WTC11 (cell line): Measurements from ENCODE around the gene HOXB8. TPM values are rescaled to one million over a fixed set of nuclear protein-coding genes. Genes with fewer than 3 reads are reported as not detected.

Experiments used
- ATAC-seq: fragments of 200-7000 bp; cut with Tn5 transposase; 2 replicates; pipeline ENCODE4 v1.10.0; 2021; ENCODE audit warnings: mild to moderate bottlenecking, moderate library complexity
- CTCF ChIA-PET: fragments of 300-600 bp; sonication (Branson Sonifier 250); formaldehyde crosslinking; loops from one replicate; lab custom pipeline; 2021; ENCODE audit warnings: antibody characterized with exemption; lab: Charles Lee
- POLR2A ChIA-PET: fragments of 350-600 bp; sonication (Branson Sonifier 250); formaldehyde crosslinking; loops from one replicate; lab custom pipeline; 2021; ENCODE audit warnings: antibody characterized with exemption; lab: Charles Lee
- DNase-seq: peaks from one replicate; pipeline ENCODE4 v3.0.0; 2021; ENCODE audit warnings: low spot score
- H3K27ac Mint-ChIP-seq: 2 replicates; pipeline ENCODE4 v1.8.0; 2021; ENCODE audit warnings: mixed read lengths
- H3K27me3 Mint-ChIP-seq: 2 replicates; pipeline ENCODE4 v1.8.0; 2021; ENCODE audit warnings: low read depth, mild to moderate bottlenecking, moderate library complexity, mixed read lengths
- H3K36me3 Mint-ChIP-seq: 2 replicates; pipeline ENCODE4 v1.8.0; 2021; ENCODE audit warnings: mixed read lengths
- H3K4me1 Mint-ChIP-seq: 2 replicates; pipeline ENCODE4 v1.8.0; 2022; ENCODE audit warnings: mixed read lengths
- H3K4me3 Mint-ChIP-seq: 2 replicates; pipeline ENCODE4 v1.8.0; 2021; ENCODE audit warnings: mild to moderate bottlenecking, moderate library complexity, mixed read lengths
- H3K9me3 Mint-ChIP-seq: 2 replicates; pipeline ENCODE4 v1.8.0; 2021; ENCODE audit warnings: mixed read lengths
- CTCF ChIP-seq: fragments of 200-600 bp; IDR thresholded peaks from 2 replicates; pipeline ENCODE4 v1.8.0; 2022; ENCODE audit warnings: antibody characterized with exemption
- ELF4 ChIP-seq: sonication (generic); formaldehyde crosslinking; IDR thresholded peaks from 2 replicates; pipeline ENCODE4 v1.8.1; 2022; ENCODE audit warnings: low read depth, mild to moderate bottlenecking, moderate library complexity, missing genetic modification reagents
- ESRRA ChIP-seq: sonication (generic); formaldehyde crosslinking; IDR thresholded peaks from 2 replicates; pipeline ENCODE4 v1.8.1; 2022; ENCODE audit warnings: mild to moderate bottlenecking, missing genetic modification reagents, borderline replicate concordance
- ETV6 ChIP-seq: sonication (generic); formaldehyde crosslinking; IDR thresholded peaks from 2 replicates; pipeline ENCODE4 v1.8.1; 2022; ENCODE audit warnings: mild to moderate bottlenecking, missing genetic modification reagents
- GTF2I ChIP-seq: fragments of 250-450 bp; sonication (Bioruptor Pico); conservative IDR thresholded peaks from 2 replicates; pipeline ENCODE4 v1.4.0; 2021; ENCODE audit warnings: mild to moderate bottlenecking
- IRF2 ChIP-seq: sonication (generic); formaldehyde crosslinking; IDR thresholded peaks from 2 replicates; pipeline ENCODE4 v1.8.0; 2022; ENCODE audit warnings: low read depth, missing genetic modification reagents, borderline replicate concordance
- KAT7 ChIP-seq: sonication (generic); formaldehyde crosslinking; IDR thresholded peaks from 2 replicates; pipeline ENCODE4 v1.8.1; 2023; ENCODE audit warnings: missing genetic modification reagents, mild to moderate bottlenecking, borderline replicate concordance
- MXD4 ChIP-seq: fragments of 250-450 bp; sonication (Bioruptor Pico); IDR thresholded peaks from 2 replicates; pipeline ENCODE4 v1.8.0; 2021; ENCODE audit warnings: mild to moderate bottlenecking, moderate library complexity, borderline replicate concordance
- NFYB ChIP-seq: sonication (generic); formaldehyde crosslinking; conservative IDR thresholded peaks from 2 replicates; pipeline ENCODE4 v1.8.0; 2022; ENCODE audit warnings: low read depth, missing genetic modification reagents
- OVOL2 ChIP-seq: fragments of 250-450 bp; sonication (Bioruptor Pico); IDR thresholded peaks from 2 replicates; pipeline ENCODE4 v1.9.0; 2021; ENCODE audit warnings: mild to moderate bottlenecking, borderline replicate concordance
- PRDM15 ChIP-seq: sonication (generic); formaldehyde crosslinking; IDR thresholded peaks from 2 replicates; pipeline ENCODE4 v1.8.0; 2022; ENCODE audit warnings: missing genetic modification reagents
- PREB ChIP-seq: sonication (generic); formaldehyde crosslinking; IDR thresholded peaks from 2 replicates; pipeline ENCODE4 v1.8.1; 2022; ENCODE audit warnings: mild to moderate bottlenecking, missing genetic modification reagents, moderate library complexity, borderline replicate concordance
- RORB ChIP-seq: fragments of 250-450 bp; sonication (Bioruptor Pico); IDR thresholded peaks from 2 replicates; pipeline ENCODE4 v1.9.0; 2021; ENCODE audit warnings: mild to moderate bottlenecking
- ZBTB21 ChIP-seq: sonication (generic); formaldehyde crosslinking; IDR thresholded peaks from 2 replicates; pipeline ENCODE4 v1.8.1; 2023; ENCODE audit warnings: mild to moderate bottlenecking, missing genetic modification reagents, borderline replicate concordance
- ZNF263 ChIP-seq: sonication (generic); formaldehyde crosslinking; IDR thresholded peaks from 2 replicates; pipeline ENCODE4 v1.8.1; 2022; ENCODE audit warnings: low read depth, mild to moderate bottlenecking, moderate library complexity, missing genetic modification reagents
- ZNF317 ChIP-seq: sonication (generic); formaldehyde crosslinking; IDR thresholded peaks from 2 replicates; pipeline ENCODE4 v1.8.1; 2023; ENCODE audit warnings: low read depth, mild to moderate bottlenecking, moderate library complexity, missing genetic modification reagents, borderline replicate concordance
- total RNA-seq: library from RNA; stranded (reverse); gene quantifications from 3 replicates; pipeline ENCODE4 v1.2.3, GENCODE V29; 2021
- TF ChIP-seq, protein P1 (sequence below): sonication (generic); formaldehyde crosslinking; conservative IDR thresholded peaks from 2 replicates; pipeline ENCODE4 v1.8.1; 2022; ENCODE audit warnings: mild to moderate bottlenecking, missing genetic modification reagents
- TF ChIP-seq, protein P2 (sequence below): sonication (generic); formaldehyde crosslinking; IDR thresholded peaks from 2 replicates; pipeline ENCODE4 v1.8.1; 2022; ENCODE audit warnings: low read depth, mild to moderate bottlenecking, moderate library complexity, missing genetic modification reagents, borderline replicate concordance
- TF ChIP-seq, protein P3 (sequence below): sonication (generic); formaldehyde crosslinking; IDR thresholded peaks from 2 replicates; pipeline ENCODE4 v1.8.1; 2023; ENCODE audit warnings: mild to moderate bottlenecking, moderate library complexity, missing genetic modification reagents
- TF ChIP-seq, protein P4 (sequence below): sonication (generic); formaldehyde crosslinking; IDR thresholded peaks from 2 replicates; pipeline ENCODE4 v1.8.0; 2022; ENCODE audit warnings: mild to moderate bottlenecking, missing genetic modification reagents

The HOXB8 gene
- total RNA-seq, 1 experiment from 2014 or later, result not detected

- TF ChIP-seq ZBTB21 (CRISPR knock-in tag) (no peak), ESRRA (CRISPR knock-in tag) (no peak), PREB (CRISPR knock-in tag) (no peak), CTCF (no peak), PRDM15 (CRISPR knock-in tag) (no peak), ELF4 (CRISPR knock-in tag) (no peak), MXD4 (no peak), NFYB (no peak), IRF2 (CRISPR knock-in tag) (no peak), RORB (CRISPR knock-in tag) (no peak), ETV6 (CRISPR knock-in tag) (no peak), OVOL2 (CRISPR knock-in tag) (no peak), KAT7 (CRISPR knock-in tag) (no peak), GTF2I (CRISPR knock-in tag) (no peak), ZNF317 (no peak), ZNF263 (CRISPR knock-in tag) (no peak)
- TF ChIP-seq, protein P1, sequence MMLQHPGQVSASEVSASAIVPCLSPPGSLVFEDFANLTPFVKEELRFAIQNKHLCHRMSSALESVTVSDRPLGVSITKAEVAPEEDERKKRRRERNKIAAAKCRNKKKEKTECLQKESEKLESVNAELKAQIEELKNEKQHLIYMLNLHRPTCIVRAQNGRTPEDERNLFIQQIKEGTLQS (CRISPR knock-in tag), result no peak
- TF ChIP-seq, protein P2, sequence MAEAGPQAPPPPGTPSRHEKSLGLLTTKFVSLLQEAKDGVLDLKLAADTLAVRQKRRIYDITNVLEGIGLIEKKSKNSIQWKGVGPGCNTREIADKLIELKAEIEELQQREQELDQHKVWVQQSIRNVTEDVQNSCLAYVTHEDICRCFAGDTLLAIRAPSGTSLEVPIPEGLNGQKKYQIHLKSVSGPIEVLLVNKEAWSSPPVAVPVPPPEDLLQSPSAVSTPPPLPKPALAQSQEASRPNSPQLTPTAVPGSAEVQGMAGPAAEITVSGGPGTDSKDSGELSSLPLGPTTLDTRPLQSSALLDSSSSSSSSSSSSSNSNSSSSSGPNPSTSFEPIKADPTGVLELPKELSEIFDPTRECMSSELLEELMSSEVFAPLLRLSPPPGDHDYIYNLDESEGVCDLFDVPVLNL (CRISPR knock-in tag), result no peak
- TF ChIP-seq, protein P3, sequence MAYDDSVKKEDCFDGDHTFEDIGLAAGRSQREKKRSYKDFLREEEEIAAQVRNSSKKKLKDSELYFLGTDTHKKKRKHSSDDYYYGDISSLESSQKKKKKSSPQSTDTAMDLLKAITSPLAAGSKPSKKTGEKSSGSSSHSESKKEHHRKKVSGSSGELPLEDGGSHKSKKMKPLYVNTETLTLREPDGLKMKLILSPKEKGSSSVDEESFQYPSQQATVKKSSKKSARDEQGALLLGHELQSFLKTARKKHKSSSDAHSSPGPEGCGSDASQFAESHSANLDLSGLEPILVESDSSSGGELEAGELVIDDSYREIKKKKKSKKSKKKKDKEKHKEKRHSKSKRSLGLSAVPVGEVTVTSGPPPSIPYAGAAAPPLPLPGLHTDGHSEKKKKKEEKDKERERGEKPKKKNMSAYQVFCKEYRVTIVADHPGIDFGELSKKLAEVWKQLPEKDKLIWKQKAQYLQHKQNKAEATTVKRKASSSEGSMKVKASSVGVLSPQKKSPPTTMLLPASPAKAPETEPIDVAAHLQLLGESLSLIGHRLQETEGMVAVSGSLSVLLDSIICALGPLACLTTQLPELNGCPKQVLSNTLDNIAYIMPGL (CRISPR knock-in tag), result no peak
- TF ChIP-seq, protein P4, sequence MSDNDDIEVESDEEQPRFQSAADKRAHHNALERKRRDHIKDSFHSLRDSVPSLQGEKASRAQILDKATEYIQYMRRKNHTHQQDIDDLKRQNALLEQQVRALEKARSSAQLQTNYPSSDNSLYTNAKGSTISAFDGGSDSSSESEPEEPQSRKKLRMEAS (CRISPR knock-in tag), result no peak
- DNase-seq (no peak), ATAC-seq (no peak)
- peaks cover 100% of the 10 kb centered on the region; the same call in 1 of the 2 replicates for H3K27me3 Mint-ChIP-seq
- ChIA-PET CTCF (interaction anchor here (1.2 to 2.8 kb wide), 3 partner anchors 20 to 280 kb away, joined by 3 to 12 read pairs (median 5); no protein-coding TSS in a partner anchor), POLR2A (no interaction called here)
- H3K4me1 Mint-ChIP-seq, result peaks cover 37% of the 10 kb centered on the region
- no peaks in the 10 kb centered on the region for H3K36me3 Mint-ChIP-seq
- H3K4me3 Mint-ChIP-seq, result no peak overlapping the region
- H3K27ac Mint-ChIP-seq, result no peak overlapping the region
- no peaks in the 10 kb centered on the region for H3K9me3 Mint-ChIP-seq
Observed at GRCh38 chr17:48615963-48616716, 1.0 kb upstream of the HOXB8 start.
